GM12892 (cell line): ENCODE results near the gene GNAO1.

Experiments
- POLR2A ChIP-seq: IDR thresholded peaks from 2 replicates; pipeline ENCODE4 v1.6.1; 2011; ENCODE audit warnings: low read depth, low read length, control low read depth
- POLR2AphosphoS5 ChIP-seq: IDR thresholded peaks from 2 replicates; pipeline ENCODE4 v1.6.1; 2011; ENCODE audit warnings: low read depth, low read length, control low read depth
- TAF1 ChIP-seq: IDR thresholded peaks from 2 replicates; pipeline ENCODE4 v1.6.1; 2011; ENCODE audit warnings: low read depth, mild to moderate bottlenecking, control low read depth, low read length, borderline replicate concordance

- TF ChIP-seq POLR2AphosphoS5 (no peak), POLR2A (no peak), TAF1 (no peak)
These were observed 8.0 kb upstream of the GNAO1 start for GRCh38 chr16:56183266-56183665.
